ENCODE data around the gene RNASEH1. TPM values are rescaled to one million over a fixed set of nuclear protein-coding genes. Genes with fewer than 3 reads are reported as not detected.
"Not testable (repeated sequence)": the region's sequence is repeated elsewhere in the genome, so short reads cannot be mapped to it uniquely, and the experiment has no call there.

The RNASEH1 gene
- polyA plus RNA-seq, 1 donor: 15.2 TPM

- Histone ChIP-seq H3K27me3 (ENCODE audit: control insufficient read depth, insufficient read depth, low read length) (no peaks in the 10 kb centered on the region), H3K36me3 (ENCODE audit: control insufficient read depth, insufficient read depth, low read length) (peaks cover 56% of the 10 kb centered on the region), H3K4me1 (ENCODE audit: control insufficient read depth, insufficient read depth, low read length) (peaks cover 3% of the 10 kb centered on the region), H3K4me3 (ENCODE audit: low read length) (no peak overlapping the region), H3K9me3 (ENCODE audit: control insufficient read depth, low read depth, low read length) (peaks cover 4% of the 10 kb centered on the region), H3K27ac (ENCODE audit: low read length) (no peak overlapping the region)
- WGBS (ENCODE audit: insufficient coverage, low lambda C conversion rate): no CpG with 5 or more reads among the region's 5 CpGs
- DNase-seq: no peak
Measured at GRCh38 chr2:3578987-3579386, 20.9 kb upstream of the RNASEH1 start.

GRCh38 chr2:3576263-3576630 lies 18.1 kb upstream of the RNASEH1 start:
- WGBS (ENCODE audit: insufficient coverage, low lambda C conversion rate): 100% methylated on average over 2 of the region's 10 CpGs

GRCh38 chr2:3575534-3576262 lies 17.6 kb upstream of the RNASEH1 start:
- H3K27ac ChIP-seq (ENCODE audit: low read length): peak overlapping the region; percentile 72
- DNase-seq: peak in 1 of 2 donors; percentile 41
- peaks cover 39% of the 10 kb centered on the region for H3K36me3 ChIP-seq (ENCODE audit: control insufficient read depth, insufficient read depth, low read length)
- H3K27me3 ChIP-seq (ENCODE audit: control insufficient read depth, insufficient read depth, low read length): no peaks in the 10 kb centered on the region
- H3K9me3 ChIP-seq (ENCODE audit: control insufficient read depth, low read depth, low read length): peaks cover 4% of the 10 kb centered on the region
- peak overlapping the region; percentile 64 for H3K4me3 ChIP-seq (ENCODE audit: low read length)
- peaks cover 3% of the 10 kb centered on the region for H3K4me1 ChIP-seq (ENCODE audit: control insufficient read depth, insufficient read depth, low read length)
- WGBS (ENCODE audit: insufficient coverage, low lambda C conversion rate): no CpG with 5 or more reads among the region's 54 CpGs

More at GRCh38 chr2:3576263-3576630, 18.1 kb upstream of the RNASEH1 start:
- H3K4me1 ChIP-seq (ENCODE audit: control insufficient read depth, insufficient read depth, low read length); H3K27me3 ChIP-seq (ENCODE audit: control insufficient read depth, insufficient read depth, low read length); DNase-seq; H3K9me3 ChIP-seq (ENCODE audit: control insufficient read depth, low read depth, low read length): not testable (repeated sequence)
- Histone ChIP-seq H3K4me3 (ENCODE audit: low read length) (peak overlapping the region; percentile 64), H3K27ac (ENCODE audit: low read length) (peak overlapping the region; percentile 72), H3K36me3 (ENCODE audit: control insufficient read depth, insufficient read depth, low read length) (peaks cover 43% of the 10 kb centered on the region)

GRCh38 chr2:3574155-3574554 lies 16.0 kb upstream of the RNASEH1 start:
- H3K27me3 ChIP-seq (ENCODE audit: control insufficient read depth, insufficient read depth, low read length): no peaks in the 10 kb centered on the region
- H3K4me1 ChIP-seq (ENCODE audit: control insufficient read depth, insufficient read depth, low read length): peaks cover 3% of the 10 kb centered on the region
- peaks cover 25% of the 10 kb centered on the region for H3K36me3 ChIP-seq (ENCODE audit: control insufficient read depth, insufficient read depth, low read length)
- DNase-seq: no peak
- H3K4me3 ChIP-seq (ENCODE audit: low read length): no peak overlapping the region
- WGBS (ENCODE audit: insufficient coverage, low lambda C conversion rate): 100% methylated on average over 1 of the region's 11 CpGs
- H3K27ac ChIP-seq (ENCODE audit: low read length): no peak overlapping the region
- peaks cover 4% of the 10 kb centered on the region for H3K9me3 ChIP-seq (ENCODE audit: control insufficient read depth, low read depth, low read length)

GRCh38 chr2:3572620-3573019 lies 14.5 kb upstream of the RNASEH1 start:
- H3K4me3 ChIP-seq (ENCODE audit: low read length): no peak overlapping the region
- no peaks in the 10 kb centered on the region for H3K27me3 ChIP-seq (ENCODE audit: control insufficient read depth, insufficient read depth, low read length)
- 72% methylated on average over 2 of the region's 2 CpGs for WGBS (ENCODE audit: insufficient coverage, low lambda C conversion rate)
- H3K27ac ChIP-seq (ENCODE audit: low read length): no peak overlapping the region
- H3K9me3 ChIP-seq (ENCODE audit: control insufficient read depth, low read depth, low read length): peaks cover 4% of the 10 kb centered on the region
- peaks cover 3% of the 10 kb centered on the region for H3K4me1 ChIP-seq (ENCODE audit: control insufficient read depth, insufficient read depth, low read length)
- no peak for DNase-seq
- peaks cover 11% of the 10 kb centered on the region for H3K36me3 ChIP-seq (ENCODE audit: control insufficient read depth, insufficient read depth, low read length)

GRCh38 chr2:3571284-3571683 lies 13.2 kb upstream of the RNASEH1 start:
- 91% methylated on average over 3 of the region's 8 CpGs for WGBS (ENCODE audit: insufficient coverage, low lambda C conversion rate)
- H3K36me3 ChIP-seq (ENCODE audit: control insufficient read depth, insufficient read depth, low read length): no peaks in the 10 kb centered on the region
- H3K9me3 ChIP-seq (ENCODE audit: control insufficient read depth, low read depth, low read length): peaks cover 4% of the 10 kb centered on the region
- H3K4me1 ChIP-seq (ENCODE audit: control insufficient read depth, insufficient read depth, low read length): no peaks in the 10 kb centered on the region
- no peak overlapping the region for H3K27ac ChIP-seq (ENCODE audit: low read length)
- DNase-seq: no peak
- no peak overlapping the region for H3K4me3 ChIP-seq (ENCODE audit: low read length)
- H3K27me3 ChIP-seq (ENCODE audit: control insufficient read depth, insufficient read depth, low read length): no peaks in the 10 kb centered on the region

- no CpG with 5 or more reads among the region's 23 CpGs for WGBS (ENCODE audit: insufficient coverage, low lambda C conversion rate)
- DNase-seq: not testable (repeated sequence)
Measured at GRCh38 chr2:3569656-3570055, 11.5 kb upstream of the RNASEH1 start.

GRCh38 chr2:3566806-3567205 lies 8.7 kb upstream of the RNASEH1 start:
- Histone ChIP-seq H3K27me3 (ENCODE audit: control insufficient read depth, insufficient read depth, low read length) (no peaks in the 10 kb centered on the region), H3K27ac (ENCODE audit: low read length) (no peak overlapping the region), H3K36me3 (ENCODE audit: control insufficient read depth, insufficient read depth, low read length) (no peaks in the 10 kb centered on the region), H3K4me1 (ENCODE audit: control insufficient read depth, insufficient read depth, low read length) (no peaks in the 10 kb centered on the region), H3K9me3 (ENCODE audit: control insufficient read depth, low read depth, low read length) (no peaks in the 10 kb centered on the region), H3K4me3 (ENCODE audit: low read length) (no peak overlapping the region)
- WGBS (ENCODE audit: insufficient coverage, low lambda C conversion rate): no CpG with 5 or more reads among the region's 9 CpGs
- DNase-seq: no peak

More at GRCh38 chr2:3569656-3570055, 11.5 kb upstream of the RNASEH1 start:
- not testable (repeated sequence) for H3K27me3 ChIP-seq (ENCODE audit: control insufficient read depth, insufficient read depth, low read length); H3K4me3 ChIP-seq (ENCODE audit: low read length); H3K36me3 ChIP-seq (ENCODE audit: control insufficient read depth, insufficient read depth, low read length); H3K9me3 ChIP-seq (ENCODE audit: control insufficient read depth, low read depth, low read length); H3K4me1 ChIP-seq (ENCODE audit: control insufficient read depth, insufficient read depth, low read length); H3K27ac ChIP-seq (ENCODE audit: low read length)

GRCh38 chr2:3565117-3565516 lies 7.0 kb upstream of the RNASEH1 start:
- no peaks in the 10 kb centered on the region for H3K9me3 ChIP-seq (ENCODE audit: control insufficient read depth, low read depth, low read length)
- DNase-seq: no peak
- H3K4me3 ChIP-seq (ENCODE audit: low read length): no peak overlapping the region
- no peaks in the 10 kb centered on the region for H3K27me3 ChIP-seq (ENCODE audit: control insufficient read depth, insufficient read depth, low read length)
- no peaks in the 10 kb centered on the region for H3K36me3 ChIP-seq (ENCODE audit: control insufficient read depth, insufficient read depth, low read length)
- H3K4me1 ChIP-seq (ENCODE audit: control insufficient read depth, insufficient read depth, low read length): no peaks in the 10 kb centered on the region
- 100% methylated on average over 1 of the region's 6 CpGs for WGBS (ENCODE audit: insufficient coverage, low lambda C conversion rate)
- H3K27ac ChIP-seq (ENCODE audit: low read length): no peak overlapping the region

- H3K27me3 ChIP-seq (ENCODE audit: control insufficient read depth, insufficient read depth, low read length): no peaks in the 10 kb centered on the region
- DNase-seq: no peak
- no peaks in the 10 kb centered on the region for H3K36me3 ChIP-seq (ENCODE audit: control insufficient read depth, insufficient read depth, low read length)
- H3K9me3 ChIP-seq (ENCODE audit: control insufficient read depth, low read depth, low read length): no peaks in the 10 kb centered on the region
- no CpG with 5 or more reads among the region's 5 CpGs for WGBS (ENCODE audit: insufficient coverage, low lambda C conversion rate)
- H3K4me1 ChIP-seq (ENCODE audit: control insufficient read depth, insufficient read depth, low read length): no peaks in the 10 kb centered on the region
- H3K27ac ChIP-seq (ENCODE audit: low read length): no peak overlapping the region
- no peak overlapping the region for H3K4me3 ChIP-seq (ENCODE audit: low read length)
Measured at GRCh38 chr2:3563521-3563976, 5.4 kb upstream of the RNASEH1 start.
